ENCODE results near the gene FOXP1.
"Not testable (repeated sequence)": the region's sequence is repeated elsewhere in the genome, so short reads cannot be mapped to it uniquely, and the experiment has no call there.

Gene FOXP1

DNA sequence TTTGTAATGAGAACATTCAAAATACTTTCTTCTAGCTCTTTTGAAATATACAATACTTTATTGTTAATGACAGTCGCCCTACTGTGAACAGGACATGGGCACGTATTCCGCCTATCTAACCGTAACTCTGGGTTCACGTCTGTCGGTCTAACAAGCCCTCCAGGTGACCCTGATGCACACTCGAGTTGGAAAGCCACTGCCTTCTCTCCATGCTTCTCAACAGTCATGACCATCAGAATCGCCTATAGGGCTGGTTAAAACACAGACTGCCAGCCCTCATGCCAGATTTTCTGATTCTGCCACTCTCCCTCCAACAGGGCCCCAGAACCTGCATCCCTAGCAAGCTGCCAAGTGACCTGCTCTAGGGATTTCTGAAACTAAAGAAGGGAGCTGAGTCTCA, 140.2 kb downstream of the FOXP1 start:
- TF ChIP-seq, protein P1, sequence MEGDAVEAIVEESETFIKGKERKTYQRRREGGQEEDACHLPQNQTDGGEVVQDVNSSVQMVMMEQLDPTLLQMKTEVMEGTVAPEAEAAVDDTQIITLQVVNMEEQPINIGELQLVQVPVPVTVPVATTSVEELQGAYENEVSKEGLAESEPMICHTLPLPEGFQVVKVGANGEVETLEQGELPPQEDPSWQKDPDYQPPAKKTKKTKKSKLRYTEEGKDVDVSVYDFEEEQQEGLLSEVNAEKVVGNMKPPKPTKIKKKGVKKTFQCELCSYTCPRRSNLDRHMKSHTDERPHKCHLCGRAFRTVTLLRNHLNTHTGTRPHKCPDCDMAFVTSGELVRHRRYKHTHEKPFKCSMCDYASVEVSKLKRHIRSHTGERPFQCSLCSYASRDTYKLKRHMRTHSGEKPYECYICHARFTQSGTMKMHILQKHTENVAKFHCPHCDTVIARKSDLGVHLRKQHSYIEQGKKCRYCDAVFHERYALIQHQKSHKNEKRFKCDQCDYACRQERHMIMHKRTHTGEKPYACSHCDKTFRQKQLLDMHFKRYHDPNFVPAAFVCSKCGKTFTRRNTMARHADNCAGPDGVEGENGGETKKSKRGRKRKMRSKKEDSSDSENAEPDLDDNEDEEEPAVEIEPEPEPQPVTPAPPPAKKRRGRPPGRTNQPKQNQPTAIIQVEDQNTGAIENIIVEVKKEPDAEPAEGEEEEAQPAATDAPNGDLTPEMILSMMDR (conservative IDR thresholded peaks at IDR 0.05) = no peak
- peak overlapping the region; percentile 87 for H3K27ac ChIP-seq

DNA sequence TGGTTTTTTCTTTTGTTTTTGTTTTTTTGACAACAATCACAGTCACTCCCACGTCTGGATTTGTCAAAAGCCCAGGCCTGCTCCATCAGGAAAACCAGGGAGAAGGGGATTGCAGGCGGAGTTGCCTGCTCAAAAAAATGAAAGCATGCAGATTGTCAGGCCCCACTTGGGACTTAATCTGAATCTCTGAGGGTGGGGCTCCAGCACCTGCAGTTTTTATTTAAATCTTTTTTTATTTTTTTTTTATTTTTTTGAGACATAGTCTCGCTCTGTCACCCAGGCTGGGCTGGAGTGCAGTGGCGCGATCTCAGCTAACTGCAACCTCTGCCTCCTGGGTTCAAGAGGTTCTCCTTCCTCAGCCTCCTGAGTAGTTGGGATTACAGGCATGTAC, 140.9 kb downstream of the FOXP1 start:
- TF ChIP-seq, protein P1 (conservative IDR thresholded peaks at IDR 0.05) = no peak
- peak overlapping the region; percentile 87 for H3K27ac ChIP-seq

DNA sequence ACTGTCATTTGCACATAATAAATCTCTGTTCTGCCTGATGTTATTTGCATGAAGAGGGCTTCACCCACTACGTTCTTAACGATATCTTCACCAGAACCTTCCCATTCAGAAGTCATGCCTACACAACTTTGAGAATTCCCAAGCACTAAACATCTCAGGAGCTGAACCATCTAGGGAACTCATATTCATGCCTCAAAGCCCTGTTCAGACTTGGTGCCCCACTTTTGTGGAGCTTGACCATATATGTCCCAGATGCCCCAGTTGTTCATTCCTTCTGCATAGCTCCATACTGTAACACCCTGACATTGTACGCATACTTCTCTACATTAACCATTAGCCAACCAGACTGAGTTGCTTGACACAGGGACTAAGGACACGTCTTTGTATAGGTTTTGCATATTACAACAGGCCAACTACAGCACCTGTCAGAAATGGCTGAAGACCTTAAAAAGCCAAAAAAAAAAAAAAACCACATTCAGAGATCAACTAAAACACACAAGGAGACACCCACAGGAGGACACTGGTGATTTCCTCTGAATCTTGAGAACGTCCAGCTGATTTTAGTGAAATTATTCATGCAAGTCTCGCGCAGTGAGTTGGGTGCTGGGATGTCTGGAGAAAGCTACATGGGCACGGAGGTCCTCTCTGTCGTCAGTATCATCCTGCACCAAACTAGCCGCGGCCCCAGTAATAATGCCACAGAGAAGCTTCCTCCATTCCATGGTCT, 141.4 kb downstream of the FOXP1 start:
- TF ChIP-seq, protein P1 (conservative IDR thresholded peaks at IDR 0.05) = no peak
- peak overlapping the region; percentile 87 for H3K27ac ChIP-seq

DNA sequence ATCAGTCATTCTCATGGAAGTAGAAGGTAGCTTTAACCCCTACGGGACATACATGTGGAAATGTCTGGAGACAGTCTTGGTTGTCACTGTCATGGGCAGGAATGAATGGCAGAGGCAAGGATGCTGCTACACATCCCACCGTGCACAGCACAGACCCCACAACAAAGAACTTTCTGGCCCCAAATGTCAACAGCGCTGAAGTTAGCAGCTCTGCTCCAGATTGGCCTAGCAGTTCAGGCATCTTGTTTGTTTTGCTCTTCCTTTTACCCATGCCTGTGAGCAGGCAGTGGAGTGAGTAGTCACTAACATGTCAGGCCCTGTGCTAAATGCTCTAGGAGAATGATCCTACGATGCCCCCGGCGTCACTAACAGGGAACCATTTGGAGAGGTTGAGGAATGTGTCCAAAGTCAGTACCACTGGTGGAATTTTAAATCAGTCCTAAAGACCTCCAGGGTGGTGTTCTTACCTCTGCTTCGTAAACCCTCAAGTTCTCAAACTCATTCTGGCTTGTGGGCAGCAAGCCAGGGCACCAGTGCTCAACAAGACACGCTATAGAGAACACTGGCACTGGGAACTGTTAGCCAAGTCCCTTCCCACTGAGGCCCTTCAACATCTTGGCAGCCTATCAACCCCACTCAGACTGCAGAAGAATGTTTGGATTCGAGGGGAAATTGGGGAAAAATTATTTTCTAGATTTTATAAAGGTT, 142.2 kb downstream of the FOXP1 start:
- peak overlapping the region; percentile 87 for H3K27ac ChIP-seq
- TF ChIP-seq, protein P1 (conservative IDR thresholded peaks at IDR 0.05) = no peak

DNA sequence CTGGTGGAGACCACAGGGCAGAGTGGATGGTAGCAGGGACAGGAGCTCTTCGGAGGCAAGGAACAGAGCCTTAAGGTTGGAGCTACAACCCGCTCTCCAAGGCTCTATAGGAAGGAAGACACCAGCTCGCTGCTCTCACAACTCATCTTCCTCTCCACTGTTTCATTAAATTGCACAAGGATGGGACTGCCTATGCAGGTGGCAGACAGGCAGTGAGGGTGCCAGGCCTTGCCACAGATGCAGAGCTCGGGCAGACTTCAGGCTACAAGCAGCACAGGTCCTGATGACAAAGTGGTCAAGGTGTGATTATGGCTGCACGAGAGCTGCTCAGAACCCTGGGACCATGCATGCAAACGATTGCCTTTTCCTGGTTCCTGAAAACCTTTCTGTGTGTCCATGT, 144.6 kb downstream of the FOXP1 start:
- no peak overlapping the region for H3K27ac ChIP-seq
- TF ChIP-seq, protein P1 (conservative IDR thresholded peaks at IDR 0.05) = no peak

DNA sequence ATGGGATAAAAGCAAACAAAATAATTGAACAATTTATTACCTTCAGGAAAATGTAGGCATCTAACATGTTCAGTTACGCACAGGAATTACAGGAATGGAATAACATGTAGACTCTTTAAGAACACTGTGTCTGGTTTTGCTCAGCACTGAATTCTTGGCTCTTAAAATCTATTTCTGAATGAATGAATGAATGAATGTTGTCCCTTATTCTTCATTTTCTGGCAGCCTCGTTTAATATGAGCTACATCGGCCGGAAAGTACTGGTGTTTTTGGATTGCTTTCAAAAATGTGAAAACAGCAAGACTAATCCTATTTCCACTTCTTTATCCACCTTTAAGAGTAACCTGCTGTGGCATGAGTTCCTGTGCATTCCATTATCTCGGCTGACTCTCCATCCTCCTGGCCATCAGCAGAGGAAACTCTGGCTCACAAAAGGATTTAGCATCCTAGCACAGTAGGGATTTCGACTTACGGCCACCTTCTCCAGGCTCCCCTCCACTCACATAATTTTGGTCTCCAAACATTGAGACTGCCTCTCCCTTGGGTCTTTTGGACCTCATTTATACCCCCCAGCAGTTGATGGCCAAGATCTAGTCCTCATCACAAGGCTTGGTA, 145.3 kb downstream of the FOXP1 start:
- H3K27ac ChIP-seq = no peak overlapping the region
- TF ChIP-seq, protein P1 (conservative IDR thresholded peaks at IDR 0.05) = no peak

DNA sequence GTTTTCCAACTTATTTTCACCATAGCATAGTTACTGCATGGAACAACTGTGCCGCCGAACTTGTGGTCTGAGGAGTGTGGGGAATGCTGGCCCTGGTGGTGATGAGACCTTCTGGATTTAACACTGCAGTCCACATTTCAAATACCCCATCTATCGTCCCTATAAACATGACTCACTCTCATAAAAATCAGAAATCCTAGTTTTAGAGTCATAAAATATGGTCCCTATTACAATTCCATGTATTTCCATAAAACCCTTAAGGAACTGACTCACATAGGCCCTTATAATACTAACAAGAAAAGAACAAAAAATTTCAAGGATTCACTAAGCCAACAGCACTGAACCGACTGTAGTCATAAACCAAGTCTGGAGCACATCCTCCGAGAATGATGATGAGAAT, 147.2 kb downstream of the FOXP1 start:
- TF ChIP-seq, protein P1 (conservative IDR thresholded peaks at IDR 0.05) = no peak
- no peak overlapping the region for H3K27ac ChIP-seq

DNA sequence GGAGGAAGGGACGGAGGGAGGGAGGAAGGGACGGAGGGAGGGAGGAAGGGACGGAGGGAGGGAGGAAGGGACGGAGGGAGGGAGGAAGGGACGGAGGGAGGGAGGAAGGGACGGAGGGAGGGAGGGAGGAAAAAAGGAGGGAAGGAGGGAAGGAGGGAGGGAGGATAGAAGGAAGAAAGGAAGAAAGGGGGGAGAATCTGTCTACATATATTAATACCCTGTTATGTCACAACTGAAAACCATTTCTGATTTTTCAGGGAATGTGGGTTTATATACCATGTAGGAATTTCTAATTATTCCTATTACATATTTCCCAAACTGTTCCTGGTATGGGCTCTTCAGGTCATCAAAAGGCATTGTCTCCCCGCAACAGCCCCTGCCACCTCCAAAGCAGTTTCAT, 147.7 kb downstream of the FOXP1 start:
- H3K27ac ChIP-seq = not testable (repeated sequence)

Data from VCaP (cell line).